Raji (cell line): ENCODE measurements around the gene SHANK1.

Experiments
- POLR2A ChIP-seq: IDR thresholded peaks from 2 replicates; pipeline ENCODE4 v1.6.1; 2011; ENCODE audit warnings: low read depth, low read length, control low read depth; ENCODE audit not compliant: insufficient read depth

The SHANK1 gene

DNA sequence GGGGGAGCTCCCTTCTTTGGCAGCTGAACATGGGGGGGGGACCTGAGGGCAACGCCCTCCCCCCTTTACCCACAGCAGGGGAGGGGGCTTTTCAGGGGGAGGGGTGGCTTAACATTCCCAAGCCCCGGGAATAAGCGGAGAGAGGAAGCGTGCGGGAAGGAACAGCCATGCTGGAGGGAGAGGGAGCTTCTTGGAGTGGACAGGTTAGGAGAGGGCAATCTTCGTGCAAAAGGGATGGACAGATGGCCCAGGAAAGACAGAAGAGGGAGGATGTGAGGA lies 59.6 kb downstream of the SHANK1 start:
- no peak for TF ChIP-seq POLR2A

DNA sequence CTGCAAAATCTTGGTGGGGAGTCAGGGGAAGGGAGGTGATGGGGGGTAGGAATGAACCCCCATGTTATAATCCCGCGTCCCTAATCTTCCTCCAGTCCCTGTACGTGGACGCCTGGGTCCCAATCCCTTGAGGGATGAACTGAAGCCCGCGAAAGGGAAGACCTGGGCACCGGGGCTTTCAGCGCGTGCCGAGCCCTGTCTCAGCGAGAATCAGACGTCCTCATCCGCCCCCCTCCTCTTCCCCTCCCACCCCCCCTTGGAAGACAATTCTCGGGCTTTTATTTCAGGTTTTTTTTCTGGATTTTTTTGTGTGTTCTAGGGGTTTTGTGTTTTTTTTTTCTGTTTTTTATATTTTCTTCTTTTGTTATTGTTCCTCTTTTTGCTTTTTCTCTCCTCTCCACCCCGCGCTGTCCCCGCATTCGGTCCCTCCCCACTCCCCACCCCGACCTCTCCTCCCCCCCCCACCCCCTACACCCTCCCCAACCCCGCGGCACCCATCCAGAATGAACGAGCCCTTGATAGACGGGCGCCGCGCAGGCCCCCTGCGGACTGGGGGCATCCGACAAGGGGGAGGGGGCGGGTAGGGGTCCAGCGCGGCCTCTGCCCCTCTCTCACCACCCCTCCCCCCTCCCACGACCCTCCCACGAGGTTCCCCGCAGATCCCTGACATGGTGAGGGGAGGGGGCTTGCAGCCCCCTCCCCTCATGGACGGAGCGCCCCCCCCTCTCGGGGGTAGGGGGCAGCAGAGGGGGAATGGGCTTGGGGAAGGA lies 60.1 kb downstream of the SHANK1 start:
- TF ChIP-seq POLR2A, result no peak

GRCh38 chr19:50658441-50659317 lies 60.9 kb downstream of the SHANK1 start:
- TF ChIP-seq POLR2A, result peak; percentile 48

- peak; percentile 65; the same call in 1 of the 2 replicates for TF ChIP-seq POLR2A
Observed at GRCh38 chr19:50657712-50658440, 61.7 kb downstream of the SHANK1 start.

- TF ChIP-seq POLR2A, result no peak
Observed at GRCh38 chr19:50657222-50657669, 62.4 kb downstream of the SHANK1 start.

DNA sequence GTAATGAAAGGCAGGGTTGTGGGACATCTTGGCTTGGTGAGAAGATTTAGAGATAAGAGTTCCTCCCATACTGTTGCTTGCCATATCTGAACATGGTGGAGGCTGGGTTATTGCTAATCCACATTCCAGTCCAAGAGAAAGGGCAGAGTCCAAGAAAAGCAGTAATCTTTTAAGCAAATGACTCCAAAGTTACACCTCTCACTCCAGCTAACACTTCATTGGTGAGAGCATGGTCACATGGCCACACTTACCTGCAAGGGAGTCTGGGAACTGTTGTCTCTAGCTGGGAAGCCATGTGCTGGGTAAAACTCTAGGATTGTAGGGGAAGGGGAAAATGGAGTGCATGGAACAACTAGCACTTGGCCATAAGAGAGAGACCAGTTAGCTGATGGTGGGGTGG lies 64.7 kb downstream of the SHANK1 start:
- TF ChIP-seq POLR2A, result no peak

GRCh38 chr19:50652722-50653121 lies 66.9 kb downstream of the SHANK1 start:
- no peak for TF ChIP-seq POLR2A

DNA sequence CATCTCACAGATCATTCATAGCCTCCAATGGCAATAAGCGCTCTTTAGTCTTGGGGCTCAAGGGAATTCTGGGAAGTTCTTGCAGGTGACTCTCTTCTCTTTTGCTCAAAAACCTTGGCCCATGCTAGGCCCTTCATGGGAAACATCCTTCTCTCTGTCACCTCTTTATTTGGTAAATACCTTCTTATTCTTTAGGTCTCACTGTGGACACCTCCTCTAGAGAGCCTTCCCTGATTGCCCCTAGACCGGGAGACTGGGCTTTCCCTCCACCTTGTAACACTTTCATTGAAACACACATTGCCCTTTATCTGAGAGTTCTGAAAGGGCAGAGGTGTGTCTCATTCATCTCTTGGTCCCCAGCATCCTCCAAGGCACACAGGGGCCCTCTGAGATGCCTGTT lies 68.4 kb downstream of the SHANK1 start:
- TF ChIP-seq POLR2A, result no peak

DNA sequence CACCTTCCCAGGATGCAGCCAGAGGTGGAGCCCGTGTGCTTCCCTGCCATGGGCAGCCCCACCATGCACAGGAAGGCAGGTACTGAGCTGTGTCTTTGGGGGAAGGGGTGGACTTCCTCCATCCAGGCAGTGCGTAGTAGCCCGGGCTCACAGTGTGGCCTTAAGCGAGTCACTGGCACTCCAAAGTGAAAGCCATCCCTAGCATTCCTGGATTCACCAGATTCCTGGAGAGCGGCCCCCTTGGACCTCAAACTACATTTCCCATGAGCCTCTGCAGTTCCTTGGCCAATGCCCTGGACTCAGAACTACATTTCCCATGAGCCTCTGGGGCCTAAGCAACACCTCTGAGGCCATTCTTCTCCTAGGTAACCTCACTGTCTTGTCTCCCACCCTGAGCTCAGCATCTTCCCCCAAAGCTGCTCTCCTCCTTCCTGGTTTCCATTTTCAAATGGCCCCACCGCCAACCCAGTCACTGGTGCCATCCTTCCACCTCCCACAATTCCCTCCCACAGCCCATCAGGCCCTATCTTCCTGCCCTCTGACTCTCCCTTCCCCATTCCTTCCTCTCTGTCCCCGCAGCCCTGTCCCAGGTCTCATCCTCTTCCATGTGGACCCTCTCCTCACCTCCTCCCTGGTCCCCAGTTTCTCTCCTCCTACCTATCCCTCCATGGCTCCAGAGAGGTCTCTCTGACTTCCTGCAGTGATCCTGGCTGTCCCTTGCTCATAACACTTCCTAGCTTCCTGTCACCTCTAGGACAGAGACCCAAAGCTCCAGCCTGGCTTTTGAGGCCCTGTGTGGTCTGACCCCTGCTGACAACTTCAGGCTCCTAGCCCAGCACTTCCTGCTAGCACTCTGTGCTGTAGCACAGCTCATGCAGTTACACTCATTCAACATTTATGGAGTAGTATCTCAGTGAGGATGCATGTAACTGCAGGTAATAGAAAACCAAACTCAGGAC lies 69.9 kb downstream of the SHANK1 start, which contains the start of gene C19orf81:
Gene C19orf81, plus strand, starts transcription at position 13 of the 959 bp plus-strand sequence. Its CDS starts 0 bp downstream, at position 13.
- TF ChIP-seq POLR2A, result no peak

DNA sequence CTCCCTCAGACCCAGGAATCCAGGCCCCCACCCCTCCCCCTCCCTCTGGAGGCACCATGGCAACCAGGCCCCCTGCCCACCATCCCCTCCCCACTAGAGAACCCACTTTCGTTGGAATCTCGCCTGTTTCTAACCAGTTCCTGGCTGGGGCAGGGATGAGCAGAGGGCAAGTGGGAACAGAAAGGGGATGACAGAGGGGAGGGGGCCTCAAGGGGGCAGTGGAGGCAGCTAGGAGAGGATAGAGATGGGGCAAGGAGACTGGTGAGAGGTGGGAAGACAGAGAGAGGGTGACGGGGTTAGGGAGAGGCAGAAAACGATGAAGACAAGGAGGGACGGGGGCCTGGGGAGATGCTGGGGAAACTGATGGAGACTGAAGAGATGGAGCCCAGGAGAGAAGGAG lies 70.9 kb downstream of the SHANK1 start:
- no peak for TF ChIP-seq POLR2A

DNA sequence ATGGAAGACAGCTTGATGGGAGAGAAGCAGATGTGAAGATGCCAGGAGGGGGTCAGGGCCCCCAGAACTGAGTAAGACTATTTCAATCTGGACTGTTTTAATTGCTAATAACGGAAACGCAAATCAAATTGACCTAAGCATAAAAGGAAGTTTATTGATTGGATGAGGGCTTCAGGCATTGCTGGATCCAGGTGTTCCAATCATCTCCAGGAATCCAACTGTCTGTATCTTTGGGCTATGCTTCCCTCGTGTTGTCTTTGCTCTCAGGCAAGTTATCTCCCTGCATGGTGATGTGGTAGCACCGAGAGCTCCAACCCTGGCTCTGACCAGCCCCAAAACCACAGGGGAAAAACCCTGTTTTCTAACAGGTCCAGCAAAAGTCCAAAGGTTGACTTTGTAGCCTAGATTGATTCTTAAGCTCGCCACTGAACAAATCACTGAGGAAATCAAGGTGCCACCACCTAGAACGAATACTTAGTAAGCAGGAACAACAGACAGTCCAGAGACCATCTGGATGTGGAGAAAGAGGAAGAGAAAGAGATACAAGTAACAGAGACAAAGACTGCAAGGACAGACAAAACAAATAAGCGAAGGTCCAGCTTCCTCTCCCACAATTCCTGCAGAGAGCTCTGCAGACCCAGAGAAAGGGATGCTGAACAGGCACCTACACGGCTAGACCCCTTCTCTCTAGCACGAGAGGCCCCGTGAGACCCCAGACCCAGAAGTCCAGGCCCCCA lies 71.6 kb downstream of the SHANK1 start:
- no peak for TF ChIP-seq POLR2A

DNA sequence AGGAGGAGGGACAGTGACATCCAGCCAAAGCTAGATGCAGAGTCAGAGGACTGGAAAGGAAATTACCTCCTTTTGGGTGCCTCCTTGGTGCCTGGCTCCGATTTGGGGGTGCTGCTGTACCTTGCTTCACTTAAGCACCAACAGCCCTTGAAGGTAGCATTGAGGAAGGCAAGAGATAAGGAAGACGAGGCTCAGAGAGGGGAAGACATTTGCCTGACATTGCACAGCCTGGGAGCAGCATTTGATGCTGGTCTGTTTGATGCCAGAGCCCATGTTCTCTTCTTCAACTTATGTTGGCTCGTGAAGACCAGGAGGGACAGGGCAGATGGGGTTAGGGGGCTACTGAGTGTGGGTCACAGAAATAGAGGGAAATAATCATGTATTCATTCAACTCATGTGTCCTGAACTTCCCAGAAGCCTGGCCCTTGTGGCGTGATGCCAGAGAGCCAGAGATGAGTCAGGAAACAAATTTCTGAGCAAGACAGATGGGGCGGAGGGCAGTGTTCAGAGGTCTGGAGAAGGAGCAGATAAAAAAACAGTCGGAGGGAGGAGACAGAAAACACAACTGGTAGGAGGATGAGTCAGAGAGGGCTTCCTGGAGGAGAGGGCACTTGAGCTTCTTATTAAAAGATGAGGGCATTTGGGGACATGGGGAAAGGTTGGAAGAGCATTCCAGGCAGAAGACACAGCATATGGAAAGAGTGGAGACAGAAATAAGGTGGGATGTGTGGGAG lies 73.4 kb downstream of the SHANK1 start:
- no peak for TF ChIP-seq POLR2A

GRCh38 chr19:50645107-50645506 lies 74.5 kb downstream of the SHANK1 start:
- TF ChIP-seq POLR2A, result no peak

DNA sequence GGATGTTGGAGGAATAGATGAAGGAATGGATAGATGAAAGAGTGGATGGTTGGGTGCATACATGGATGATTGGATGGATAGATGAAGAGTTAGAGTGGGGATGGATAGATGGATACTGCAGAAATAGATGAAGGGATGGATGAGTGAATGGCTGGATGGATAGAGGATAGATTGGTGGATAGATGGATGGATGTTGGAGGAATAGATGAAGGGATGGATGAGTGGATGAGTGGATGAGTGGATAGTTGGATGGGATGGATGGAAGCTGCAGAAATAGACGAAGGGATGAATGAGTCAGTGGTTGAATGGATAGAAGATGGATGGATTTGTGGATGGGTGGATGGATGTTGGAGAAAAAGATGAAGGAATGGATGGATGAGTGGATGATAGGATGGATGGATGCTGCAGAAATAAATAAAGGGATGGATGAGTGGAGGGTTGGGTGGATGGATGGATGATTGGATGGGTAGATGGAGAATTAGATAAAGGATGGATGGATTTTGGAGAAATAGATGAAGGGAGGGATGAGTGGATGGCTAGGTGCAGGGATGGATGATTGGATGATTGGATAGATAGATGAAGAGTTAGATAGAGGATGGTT lies 75.2 kb downstream of the SHANK1 start:
- TF ChIP-seq POLR2A, result no peak
